ENCODE data around the gene TFDP1.

- no peak for TF ChIP-seq CTCF (IDR thresholded peaks at IDR 0.05; ENCODE audit: borderline replicate concordance, extremely low read depth, low read length, poor library complexity, severe bottlenecking)
- TF ChIP-seq EZH2 (IDR thresholded peaks at IDR 0.05; ENCODE audit: borderline replicate concordance, low read depth, low read length, severe bottlenecking) = no peak
Observed at GRCh38 chr13:113597391-113598080, 13.0 kb downstream of the TFDP1 start.
